Smooth muscle cell (in vitro differentiated cells): Measurements from ENCODE around the gene ZBTB25. TPM values are rescaled to one million over a fixed set of nuclear protein-coding genes. Genes with fewer than 3 reads are reported as not detected.
A peak's percentile ranks its signal among the peaks of the same experiment; 100 is the strongest.

Source experiments
- DNase-seq: peaks from one replicate; lab custom pipeline; 2025; ENCODE audit not compliant: unreplicated experiment; lab: John Stamatoyannopoulos, UW
- H2AFZ ChIP-seq: fragments of 200-600 bp; sonication (generic); 2 replicates; pipeline ENCODE4 v1.6.0; 2016; ENCODE audit warnings: antibody characterized with exemption, low read depth, mild to moderate bottlenecking
- H3F3A ChIP-seq: fragments of 200-600 bp; sonication (generic); 2 replicates; pipeline ENCODE4 v1.6.0; 2017; ENCODE audit warnings: antibody characterized with exemption, low read depth
- H3K27ac ChIP-seq: fragments of 200-600 bp; sonication (generic); 2 replicates; pipeline ENCODE4 v1.5.1; 2016; ENCODE audit warnings: low read depth, mild to moderate bottlenecking
- H3K27me3 ChIP-seq: fragments of 200-600 bp; sonication (generic); 2 replicates; pipeline ENCODE4 v1.6.1; 2016; ENCODE audit warnings: low read depth, mild to moderate bottlenecking
- H3K36me3 ChIP-seq: fragments of 200-600 bp; sonication (generic); 2 replicates; pipeline ENCODE4 v1.5.1; 2016; ENCODE audit warnings: low read depth
- H3K4me1 ChIP-seq: fragments of 200-600 bp; sonication (generic); 2 replicates; pipeline ENCODE4 v1.5.1; 2016; ENCODE audit warnings: low read depth
- H3K4me2 ChIP-seq: fragments of 200-600 bp; sonication (generic); 2 replicates; pipeline ENCODE4 v1.6.0; 2016; ENCODE audit warnings: mild to moderate bottlenecking
- H3K4me3 ChIP-seq: fragments of 200-600 bp; sonication (generic); 2 replicates; pipeline ENCODE4 v1.5.1; 2016; ENCODE audit warnings: mild to moderate bottlenecking
- H3K79me2 ChIP-seq: fragments of 200-600 bp; sonication (generic); 2 replicates; pipeline ENCODE4 v1.6.0; 2016; ENCODE audit warnings: low read depth, mild to moderate bottlenecking
- H3K9ac ChIP-seq: fragments of 200-600 bp; sonication (generic); 2 replicates; pipeline ENCODE4 v1.6.0; 2016; ENCODE audit warnings: low read depth
- H3K9me3 ChIP-seq: fragments of 200-600 bp; sonication (generic); replicated peaks from 2 replicates; pipeline ENCODE4 v1.5.1; 2016; ENCODE audit warnings: low read depth
- H4K20me1 ChIP-seq: fragments of 200-600 bp; sonication (generic); 2 replicates; pipeline ENCODE4 v1.6.0; 2016; ENCODE audit warnings: low read depth
- WGBS: methylation state at CpG from one replicate; pipeline ENCODE4 v1.1.7; 2016; ENCODE audit warnings: low lambda C conversion rate; 5-methylcytosine and 5-hydroxymethylcytosine counted together
- polyA plus RNA-seq: library from polyadenylated mRNA; unstranded; fragments of >200 nt; fragmentation: Nextera tagmentation; extraction: Ambion mirVana; gene quantifications from 2 replicates; pipeline ENCODE4 v1.2.1, GENCODE V29; 2016
- total RNA-seq: library from RNA; depleted of rRNA; stranded (reverse); fragments of >200 nt; gene quantifications from 2 replicates; pipeline ENCODE4 v1.2.3, GENCODE V29; 2014
- TF ChIP-seq, protein P1 (sequence below): fragments of 200-600 bp; sonication (generic); IDR thresholded peaks from 2 replicates; pipeline ENCODE4 v1.5.1; 2017; ENCODE audit warnings: borderline replicate concordance, mild to moderate bottlenecking, antibody characterized with exemption; ENCODE audit not compliant: insufficient read depth, poor library complexity, severe bottlenecking

Gene ZBTB25
- total and polyA plus RNA-seq, 2 experiments from 2014 or later, result 6.9 to 12.5 TPM

DNA sequence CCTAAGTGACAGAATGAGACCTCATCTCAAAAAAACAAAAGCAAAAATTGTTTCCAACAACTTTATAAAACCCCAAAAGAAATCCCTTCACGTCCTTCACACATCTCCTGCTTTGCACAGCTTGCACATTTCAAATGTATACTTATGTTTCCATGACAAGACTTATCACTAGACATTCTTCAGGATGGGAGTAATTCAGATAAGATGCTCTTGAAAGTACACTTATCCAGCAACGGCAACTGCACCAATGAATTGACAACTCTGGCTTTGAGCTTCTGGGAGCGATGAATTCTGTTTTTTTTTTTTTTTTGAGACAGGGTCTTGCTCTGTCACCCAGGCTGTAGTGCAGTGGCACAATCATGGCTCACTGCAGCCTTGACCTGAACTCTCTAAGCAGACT is 69.1 kb downstream of the ZBTB25 start:
- no peaks in the 10 kb centered on the region for H3K36me3 ChIP-seq
- 29% methylated on average over 3 of the region's 3 CpGs for WGBS
- no peak overlapping the region for H3K4me3 ChIP-seq
- H3K27me3 ChIP-seq, result no peaks in the 10 kb centered on the region
- H3K9ac ChIP-seq, result no peak overlapping the region
- no peak for DNase-seq
- no peaks in the 10 kb centered on the region for H4K20me1 ChIP-seq
- no peaks in the 10 kb centered on the region for H3K79me2 ChIP-seq
- peaks cover 13% of the 10 kb centered on the region for H3K4me1 ChIP-seq
- peak overlapping the region; percentile 3 for H3K27ac ChIP-seq
- H3K9me3 ChIP-seq, result no peaks in the 10 kb centered on the region
- H3K4me2 ChIP-seq, result no peak overlapping the region
- H3F3A ChIP-seq, result peaks cover 14% of the 10 kb centered on the region
- TF ChIP-seq, protein P1, sequence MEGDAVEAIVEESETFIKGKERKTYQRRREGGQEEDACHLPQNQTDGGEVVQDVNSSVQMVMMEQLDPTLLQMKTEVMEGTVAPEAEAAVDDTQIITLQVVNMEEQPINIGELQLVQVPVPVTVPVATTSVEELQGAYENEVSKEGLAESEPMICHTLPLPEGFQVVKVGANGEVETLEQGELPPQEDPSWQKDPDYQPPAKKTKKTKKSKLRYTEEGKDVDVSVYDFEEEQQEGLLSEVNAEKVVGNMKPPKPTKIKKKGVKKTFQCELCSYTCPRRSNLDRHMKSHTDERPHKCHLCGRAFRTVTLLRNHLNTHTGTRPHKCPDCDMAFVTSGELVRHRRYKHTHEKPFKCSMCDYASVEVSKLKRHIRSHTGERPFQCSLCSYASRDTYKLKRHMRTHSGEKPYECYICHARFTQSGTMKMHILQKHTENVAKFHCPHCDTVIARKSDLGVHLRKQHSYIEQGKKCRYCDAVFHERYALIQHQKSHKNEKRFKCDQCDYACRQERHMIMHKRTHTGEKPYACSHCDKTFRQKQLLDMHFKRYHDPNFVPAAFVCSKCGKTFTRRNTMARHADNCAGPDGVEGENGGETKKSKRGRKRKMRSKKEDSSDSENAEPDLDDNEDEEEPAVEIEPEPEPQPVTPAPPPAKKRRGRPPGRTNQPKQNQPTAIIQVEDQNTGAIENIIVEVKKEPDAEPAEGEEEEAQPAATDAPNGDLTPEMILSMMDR, result no peak
- H2AFZ ChIP-seq, result no peak overlapping the region

DNA sequence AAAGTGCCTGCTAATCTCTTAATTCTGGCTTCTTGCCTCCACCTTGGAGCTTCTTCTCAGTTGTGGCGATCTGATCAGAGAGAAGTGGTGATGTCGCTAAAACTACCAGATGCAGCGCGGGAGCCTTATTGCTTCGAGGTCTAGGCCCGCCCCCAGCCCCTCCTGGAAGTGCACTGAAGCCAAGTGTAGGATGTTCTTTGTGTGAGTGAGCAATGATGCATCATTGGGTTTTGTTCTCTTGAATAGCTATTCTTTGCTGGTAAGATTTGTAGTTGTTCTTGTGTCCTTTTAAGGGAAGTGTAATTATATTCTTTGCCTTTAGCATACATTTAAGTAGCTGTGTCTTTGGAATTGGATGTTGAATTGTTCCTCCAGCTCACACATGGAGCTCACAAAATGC is 79.7 kb downstream of the ZBTB25 start:
- H3K27me3 ChIP-seq, result no peaks in the 10 kb centered on the region
- no peak overlapping the region for H2AFZ ChIP-seq
- no peak overlapping the region for H3K4me2 ChIP-seq
- no peaks in the 10 kb centered on the region for H3K9me3 ChIP-seq
- no peak overlapping the region for H3K4me3 ChIP-seq
- H3K27ac ChIP-seq, result no peak overlapping the region
- no peaks in the 10 kb centered on the region for H3F3A ChIP-seq
- H3K9ac ChIP-seq, result no peak overlapping the region
- no peak for DNase-seq
- no peaks in the 10 kb centered on the region for H3K4me1 ChIP-seq
- TF ChIP-seq, protein P1, result no peak
- peaks cover 3% of the 10 kb centered on the region for H3K36me3 ChIP-seq
- no peaks in the 10 kb centered on the region for H4K20me1 ChIP-seq
- no peaks in the 10 kb centered on the region for H3K79me2 ChIP-seq
- 92% methylated on average over 6 of the region's 6 CpGs for WGBS

DNA sequence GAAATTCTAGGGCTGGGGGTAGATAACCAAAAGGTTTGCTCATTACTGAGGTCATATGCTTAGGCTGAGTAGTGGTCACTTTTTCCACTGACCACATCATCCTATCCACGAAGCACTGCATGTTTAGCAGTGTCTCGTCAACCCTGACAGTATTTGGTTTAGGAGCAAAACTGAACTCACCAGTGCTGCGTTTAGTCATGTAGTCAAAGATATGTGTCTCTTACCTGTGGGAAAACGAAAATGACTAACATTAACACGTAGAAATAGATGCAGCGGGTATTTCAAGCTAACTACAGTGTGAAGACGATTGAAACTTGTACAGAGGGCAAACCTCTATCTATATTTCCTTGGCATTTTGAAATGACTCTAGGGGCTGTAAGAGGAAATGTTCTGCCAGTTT is 80.9 kb downstream of the ZBTB25 start:
- Histone ChIP-seq H3K27ac (no peak overlapping the region), H3K27me3 (no peaks in the 10 kb centered on the region), H4K20me1 (no peaks in the 10 kb centered on the region), H3K4me3 (no peak overlapping the region), H3K9me3 (no peaks in the 10 kb centered on the region), H3K4me2 (no peak overlapping the region), H3F3A (no peaks in the 10 kb centered on the region), H3K36me3 (peaks cover 3% of the 10 kb centered on the region), H3K79me2 (no peaks in the 10 kb centered on the region), H3K9ac (no peak overlapping the region), H2AFZ (no peak overlapping the region), H3K4me1 (no peaks in the 10 kb centered on the region)
- TF ChIP-seq, protein P1, result no peak
- WGBS, result 80% methylated on average over 7 of the region's 7 CpGs
- no peak for DNase-seq

DNA sequence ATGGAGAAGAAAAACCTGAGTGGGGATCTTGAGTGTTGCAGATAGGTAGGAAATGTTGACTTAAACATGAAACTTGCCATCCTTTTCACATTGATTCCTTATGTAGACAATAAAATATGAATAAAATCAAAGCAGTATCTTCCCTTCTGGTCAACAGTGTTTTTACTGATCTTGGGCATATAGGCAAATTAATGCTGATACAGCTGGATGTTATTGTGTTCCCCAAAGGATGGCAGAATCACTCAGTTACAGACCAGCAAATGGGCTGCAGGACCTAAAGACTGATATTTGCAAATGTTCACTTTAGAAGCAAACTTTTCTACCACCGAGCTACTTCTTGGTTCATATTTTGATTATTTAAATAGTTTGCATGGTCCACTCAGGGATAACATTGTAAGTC is 81.6 kb downstream of the ZBTB25 start:
- no peak overlapping the region for H3K9ac ChIP-seq
- no peak for DNase-seq
- no peak overlapping the region for H2AFZ ChIP-seq
- H4K20me1 ChIP-seq, result no peaks in the 10 kb centered on the region
- H3K27me3 ChIP-seq, result no peaks in the 10 kb centered on the region
- no peak overlapping the region for H3K27ac ChIP-seq
- no peak overlapping the region for H3K4me3 ChIP-seq
- no peaks in the 10 kb centered on the region for H3K4me1 ChIP-seq
- H3K9me3 ChIP-seq, result no peaks in the 10 kb centered on the region
- no peak overlapping the region for H3K4me2 ChIP-seq
- TF ChIP-seq, protein P1, result no peak
- H3K79me2 ChIP-seq, result no peaks in the 10 kb centered on the region
- no peaks in the 10 kb centered on the region for H3F3A ChIP-seq
- WGBS, result 97% methylated on average over 1 of the region's 1 CpG
- H3K36me3 ChIP-seq, result peaks cover 3% of the 10 kb centered on the region
